IPS DF 4.7 (cell line): ENCODE data around the gene TUBB3.
"Not testable (repeated sequence)": the region's sequence is repeated elsewhere in the genome, so short reads cannot be mapped to it uniquely, and the experiment has no call there.

Experiments used
- DNase-seq: peaks from one replicate; pipeline ENCODE4 v3.0.0-alpha.2; 2013; ENCODE audit warnings: low spot score; ENCODE audit errors: extremely low read depth

Gene TUBB3

DNA sequence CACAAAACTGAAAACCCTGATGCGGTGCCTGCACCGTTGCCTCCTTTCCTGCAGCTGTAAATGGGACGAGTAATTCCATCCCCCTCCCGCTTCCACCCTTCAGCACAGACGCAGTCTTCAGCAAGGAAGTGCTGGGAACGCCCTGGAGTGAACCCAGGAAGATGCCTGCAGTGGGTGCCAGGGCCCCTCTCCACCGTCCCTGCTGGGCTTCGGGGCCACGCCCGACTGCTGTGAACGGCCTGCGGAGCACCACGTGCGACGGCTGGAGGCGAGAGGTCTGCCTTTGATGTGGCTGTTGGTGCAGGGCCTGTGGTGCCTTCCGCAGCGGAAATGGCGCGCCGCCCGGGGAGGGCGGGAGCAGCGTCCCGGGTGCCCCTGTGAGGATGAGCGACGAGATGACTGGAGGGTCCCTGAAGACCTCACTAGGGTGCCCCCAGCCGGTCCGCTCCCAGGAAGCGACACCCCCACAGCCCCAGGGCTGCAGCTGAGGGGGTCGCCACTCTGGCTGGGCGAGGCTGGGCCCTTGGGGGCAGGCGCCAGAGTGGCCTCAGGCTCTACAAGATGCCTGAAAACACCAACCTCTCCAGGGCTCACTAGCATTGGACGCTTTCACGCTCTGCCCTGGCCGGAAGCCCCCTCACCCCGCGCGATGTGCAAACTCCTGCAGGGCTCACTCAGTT is 5.2 kb upstream of the TUBB3 start:
- DNase-seq = no peak

DNA sequence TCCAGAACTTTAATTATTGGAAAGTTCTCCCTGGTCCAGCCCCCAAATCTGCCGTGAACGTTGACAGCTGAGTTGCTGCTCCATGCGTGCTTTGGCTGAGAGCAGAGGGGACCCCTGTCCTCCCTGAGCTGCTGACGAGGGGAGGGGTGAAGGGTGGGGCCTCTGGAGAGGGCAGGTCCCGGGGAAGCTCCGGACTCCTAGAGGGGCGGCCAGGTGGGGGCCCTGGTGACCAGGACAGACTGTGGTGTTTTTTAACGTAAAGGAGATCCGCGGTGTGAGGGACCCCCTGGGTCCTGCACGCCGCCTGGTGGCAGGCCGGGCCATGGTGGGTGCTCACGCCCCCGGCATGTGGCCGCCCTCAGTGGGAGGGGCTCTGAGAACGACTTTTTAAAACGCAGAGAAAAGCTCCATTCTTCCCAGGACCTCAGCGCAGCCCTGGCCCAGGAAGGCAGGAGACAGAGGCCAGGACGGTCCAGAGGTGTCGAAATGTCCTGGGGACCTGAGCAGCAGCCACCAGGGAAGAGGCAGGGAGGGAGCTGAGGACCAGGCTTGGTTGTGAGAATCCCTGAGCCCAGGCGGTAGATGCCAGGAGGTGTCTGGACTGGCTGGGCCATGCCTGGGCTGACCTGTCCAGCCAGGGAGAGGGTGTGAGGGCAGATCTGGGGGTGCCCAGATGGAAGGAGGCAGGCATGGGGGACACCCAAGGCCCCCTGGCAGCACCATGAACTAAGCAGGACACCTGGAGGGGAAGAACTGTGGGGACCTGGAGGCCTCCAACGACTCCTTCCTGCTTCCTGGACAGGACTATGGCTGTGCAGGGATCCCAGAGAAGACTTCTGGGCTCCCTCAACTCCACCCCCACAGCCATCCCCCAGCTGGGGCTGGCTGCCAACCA is 4.4 kb upstream of the TUBB3 start, which contains the start of gene MC1R:
MC1R (plus strand) TSS at position 410 of the 895 bp plus-strand sequence; CDS start at position 807, 397 bp downstream.
- no peak for DNase-seq

GRCh38 chr16:89919535-89920406 is 3.4 kb upstream of the TUBB3 start:
- no peak for DNase-seq

- no peak for DNase-seq
These were observed 2.4 kb upstream of the TUBB3 start for GRCh38 chr16:89920723-89921122.

DNA sequence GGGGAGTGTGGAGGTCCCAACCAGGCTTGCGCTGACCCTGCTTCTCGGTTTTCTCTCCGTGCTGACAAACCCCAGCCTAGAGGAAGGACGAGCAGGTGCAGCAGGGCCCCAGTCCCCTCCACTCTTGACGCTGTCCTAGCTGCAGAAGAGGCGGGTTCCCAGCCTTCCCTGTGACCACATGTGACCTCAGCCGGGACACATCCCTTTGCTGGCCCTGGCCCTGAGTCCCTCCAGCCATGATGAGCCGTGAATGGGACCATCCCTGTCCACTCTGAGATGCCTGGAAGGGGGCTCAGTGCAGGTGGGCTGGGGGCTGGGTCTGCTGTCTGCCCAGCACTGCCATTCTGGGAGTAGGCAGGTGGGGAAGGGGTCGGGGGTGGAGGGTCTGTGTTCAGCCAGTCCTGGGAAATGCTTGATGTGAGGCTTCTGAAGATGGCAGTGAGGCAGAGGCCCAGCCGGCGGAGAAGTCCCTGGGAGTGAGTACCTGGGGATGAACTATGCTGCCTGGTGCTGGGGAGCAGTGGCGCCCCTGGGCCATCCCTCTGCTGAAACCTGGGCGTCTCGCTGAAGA is 1.9 kb upstream of the TUBB3 start:
- no peak for DNase-seq

DNA sequence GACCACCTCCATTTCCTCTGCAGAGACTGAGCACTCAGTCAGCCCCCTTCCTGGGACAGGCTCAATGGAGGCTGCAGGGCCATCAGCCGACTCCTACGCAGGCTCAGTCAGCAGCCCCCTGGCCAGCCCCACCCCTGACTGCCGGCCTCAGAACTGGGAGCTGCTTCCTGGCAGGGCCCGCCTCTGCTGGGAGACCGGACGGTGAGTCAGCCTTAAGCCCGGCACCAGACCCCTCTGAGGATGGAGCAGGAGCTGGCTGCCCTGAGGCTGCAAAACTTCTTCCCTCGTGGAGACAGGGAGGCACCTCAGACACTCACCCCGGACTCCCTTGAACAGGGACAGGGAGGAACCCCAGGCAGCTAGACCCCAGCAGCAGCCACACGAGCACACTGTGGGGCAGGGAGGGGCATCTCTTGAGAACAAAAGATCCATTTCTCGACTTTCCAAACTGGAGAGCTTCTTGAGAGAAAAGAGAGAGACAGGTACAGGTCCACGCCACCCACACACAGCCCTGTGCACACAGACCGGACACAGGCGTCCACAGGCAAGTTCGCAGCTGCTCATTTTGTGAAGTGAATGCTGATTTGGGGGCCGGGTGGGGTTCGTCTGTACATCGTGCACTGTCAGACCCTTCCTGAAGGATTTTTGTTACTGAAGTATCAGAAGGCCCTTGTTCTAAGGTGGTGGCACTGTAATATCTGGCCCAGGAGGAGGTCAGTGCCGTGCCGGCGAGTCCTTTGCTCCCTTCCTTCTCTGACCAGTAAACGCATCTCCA is 1.3 kb upstream of the TUBB3 start:
- DNase-seq = no peak

DNA sequence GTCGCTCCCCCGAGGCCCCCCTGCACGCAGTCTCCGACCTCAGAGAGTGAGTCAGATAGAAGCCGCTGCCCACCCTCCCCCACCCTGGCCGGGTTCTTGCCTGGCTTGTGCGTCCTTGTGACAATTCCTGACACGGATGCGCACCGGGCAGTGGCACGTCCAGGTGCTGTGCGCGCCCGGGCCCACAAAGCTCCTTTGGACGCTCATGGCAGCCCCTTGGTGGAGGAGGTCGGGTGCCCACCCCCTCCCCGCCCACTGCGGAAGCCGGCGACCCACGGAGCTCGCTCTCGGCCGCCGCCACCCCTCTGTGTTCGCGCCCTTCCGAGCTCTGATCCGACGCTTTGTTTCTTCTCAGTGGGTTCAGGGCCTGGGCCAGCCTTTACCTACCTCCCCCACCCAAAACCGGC is 662 bp upstream of the TUBB3 start:
- DNase-seq = no peak

GRCh38 chr16:89923640-89924296 is 626 bp downstream of the TUBB3 start:
- DNase-seq = no peak

DNA sequence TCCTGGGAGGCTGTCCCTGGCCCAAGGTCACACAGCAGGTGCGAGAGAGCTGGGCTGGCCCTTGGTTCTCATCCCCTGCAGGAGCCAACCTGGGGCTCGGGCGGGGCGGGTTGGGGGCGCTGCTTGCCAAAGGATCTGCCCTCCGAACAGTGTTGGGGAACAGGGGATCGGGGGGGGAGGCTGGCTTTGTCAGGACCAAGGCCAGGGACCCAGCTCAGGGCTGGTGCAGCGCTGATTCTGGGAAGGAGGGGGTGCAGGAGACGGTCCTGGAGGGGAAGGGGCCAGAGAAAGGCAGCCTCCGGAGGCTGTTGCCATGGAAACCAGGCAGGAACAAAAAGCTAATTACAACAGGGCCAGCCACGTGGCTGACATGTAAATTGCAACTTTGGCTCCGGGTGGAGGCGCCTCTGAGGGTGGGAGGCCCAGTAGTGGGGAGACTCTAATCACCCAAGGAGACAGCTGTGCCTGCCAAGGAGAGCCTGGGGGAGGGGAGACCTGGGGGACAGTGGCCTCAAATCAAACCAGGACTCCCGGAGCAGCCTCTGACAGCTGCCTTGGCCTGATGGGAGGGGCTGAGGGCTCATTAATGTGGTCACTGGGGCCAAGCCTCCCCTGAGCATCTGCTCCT is 1.3 kb downstream of the TUBB3 start:
- no peak for DNase-seq

DNA sequence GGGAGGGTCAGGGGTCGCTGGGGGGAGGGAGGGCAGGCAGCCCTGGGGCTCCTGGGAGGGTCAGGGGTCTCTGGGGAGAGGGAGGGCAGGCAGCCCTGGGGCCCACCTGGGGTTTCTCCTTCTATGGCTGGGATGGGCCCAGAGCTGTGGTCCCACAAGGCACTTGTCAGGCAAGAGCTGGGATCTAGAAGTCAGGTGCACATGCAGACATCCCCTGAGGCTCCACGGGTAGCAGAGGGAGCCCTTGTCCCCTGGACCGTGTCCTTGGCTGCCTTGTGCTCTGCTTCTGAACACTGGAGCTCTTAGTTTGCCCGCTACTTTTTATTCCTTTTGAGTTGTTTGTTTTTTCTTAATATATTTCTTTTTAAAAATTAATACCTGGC is 1.8 kb downstream of the TUBB3 start:
- DNase-seq = no peak

DNA sequence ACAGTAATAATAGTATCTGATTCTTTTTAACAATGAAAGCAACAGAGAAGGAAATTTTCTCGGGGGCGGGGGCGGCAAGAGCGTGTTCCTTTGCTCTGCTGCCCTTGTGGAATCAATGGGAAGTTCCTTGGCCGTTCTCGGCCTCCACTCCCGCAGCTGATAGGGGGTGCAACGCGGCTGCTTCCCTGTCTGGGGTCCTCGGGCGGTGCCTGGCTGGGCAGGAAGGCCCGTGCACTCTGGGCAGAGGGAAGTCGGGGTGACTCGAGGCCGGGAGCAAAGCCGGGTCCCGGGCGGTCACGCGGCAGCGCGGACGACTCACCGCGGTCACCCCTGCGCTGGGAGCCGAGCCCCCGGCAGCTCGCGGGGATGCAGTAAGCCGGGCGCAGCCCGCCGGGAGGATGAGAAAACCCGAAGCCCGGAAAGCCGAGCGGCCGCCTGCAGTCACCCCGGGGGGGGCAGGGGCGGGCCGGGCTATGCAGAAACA is 2.5 kb downstream of the TUBB3 start:
- no peak for DNase-seq

DNA sequence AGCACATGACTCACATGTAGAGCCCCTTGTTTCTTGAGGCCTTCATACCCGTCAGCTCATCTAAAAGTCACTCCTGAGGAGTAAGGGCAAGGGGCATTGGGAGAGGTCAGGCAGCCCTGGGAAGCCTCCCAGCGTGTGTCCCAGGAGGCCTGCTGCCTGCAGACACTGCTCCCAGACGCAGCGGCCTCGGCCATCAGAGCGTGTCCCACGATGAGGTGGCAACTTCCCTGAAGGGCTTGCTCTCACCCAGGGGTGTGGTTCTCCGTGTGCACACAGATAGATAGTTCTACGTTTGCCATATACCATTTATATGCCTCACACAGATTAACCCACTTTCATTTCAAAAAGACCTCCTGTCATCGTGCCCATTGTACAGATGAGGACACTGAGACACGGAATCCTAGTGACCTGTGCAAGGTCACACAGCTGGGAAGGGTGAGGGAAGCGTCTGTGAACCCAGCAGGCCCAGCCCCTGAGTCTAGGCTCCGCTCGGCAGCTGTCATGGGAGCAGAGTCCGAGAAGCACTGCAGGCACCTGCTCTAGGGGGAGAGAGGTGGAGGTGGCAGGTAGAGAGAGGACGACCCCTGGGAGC is 8.3 kb downstream of the TUBB3 start:
- no peak for DNase-seq

DNA sequence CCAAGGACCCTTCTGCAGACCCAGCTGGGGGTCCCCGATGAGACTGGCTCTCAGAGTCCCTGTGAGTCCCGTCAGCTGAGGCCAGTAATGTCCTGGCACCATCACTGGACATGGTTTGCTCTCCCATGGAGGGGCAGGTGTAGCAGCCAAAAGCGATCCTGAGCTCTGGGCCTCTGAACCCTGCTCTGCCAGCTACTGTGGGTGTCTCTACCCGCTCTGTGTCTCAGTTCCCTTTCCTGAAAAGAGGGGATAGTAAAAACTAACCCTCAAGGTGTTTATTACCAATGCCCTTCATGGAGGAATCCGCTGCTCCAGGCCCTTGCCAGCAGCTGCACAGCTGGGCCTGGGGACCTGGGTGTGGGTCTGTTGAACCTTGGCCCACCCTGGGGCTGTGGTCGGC is 8.8 kb downstream of the TUBB3 start:
- DNase-seq = no peak

GRCh38 chr16:89934019-89934418 is 10.9 kb downstream of the TUBB3 start:
- DNase-seq = not testable (repeated sequence)

GRCh38 chr16:89934611-89935553 is 11.7 kb downstream of the TUBB3 start:
- DNase-seq = no peak

DNA sequence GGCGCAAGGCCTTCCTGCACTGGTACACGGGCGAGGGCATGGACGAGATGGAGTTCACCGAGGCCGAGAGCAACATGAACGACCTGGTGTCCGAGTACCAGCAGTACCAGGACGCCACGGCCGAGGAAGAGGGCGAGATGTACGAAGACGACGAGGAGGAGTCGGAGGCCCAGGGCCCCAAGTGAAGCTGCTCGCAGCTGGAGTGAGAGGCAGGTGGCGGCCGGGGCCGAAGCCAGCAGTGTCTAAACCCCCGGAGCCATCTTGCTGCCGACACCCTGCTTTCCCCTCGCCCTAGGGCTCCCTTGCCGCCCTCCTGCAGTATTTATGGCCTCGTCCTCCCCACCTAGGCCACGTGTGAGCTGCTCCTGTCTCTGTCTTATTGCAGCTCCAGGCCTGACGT is 12.5 kb downstream of the TUBB3 start:
- not testable (repeated sequence) for DNase-seq

DNA sequence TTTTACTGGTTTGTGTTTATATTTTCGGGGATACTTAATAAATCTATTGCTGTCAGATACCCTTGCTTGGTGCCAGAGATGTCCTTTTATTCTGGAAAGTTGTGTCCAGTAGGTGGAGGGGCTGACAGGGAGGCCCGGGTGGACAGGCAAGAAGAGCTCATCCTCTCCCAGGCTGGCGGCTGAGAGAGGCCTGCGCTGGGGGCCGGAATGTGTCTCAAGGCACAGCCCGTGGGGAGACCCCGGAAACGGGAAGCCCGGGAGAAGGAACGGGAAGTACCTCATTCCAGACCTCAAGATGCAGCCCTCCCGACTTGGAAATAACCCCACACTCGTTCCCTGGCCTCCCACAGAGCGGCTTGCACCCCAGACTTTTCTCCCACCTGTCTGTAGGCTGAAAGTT is 12.9 kb downstream of the TUBB3 start:
- DNase-seq = no peak

DNA sequence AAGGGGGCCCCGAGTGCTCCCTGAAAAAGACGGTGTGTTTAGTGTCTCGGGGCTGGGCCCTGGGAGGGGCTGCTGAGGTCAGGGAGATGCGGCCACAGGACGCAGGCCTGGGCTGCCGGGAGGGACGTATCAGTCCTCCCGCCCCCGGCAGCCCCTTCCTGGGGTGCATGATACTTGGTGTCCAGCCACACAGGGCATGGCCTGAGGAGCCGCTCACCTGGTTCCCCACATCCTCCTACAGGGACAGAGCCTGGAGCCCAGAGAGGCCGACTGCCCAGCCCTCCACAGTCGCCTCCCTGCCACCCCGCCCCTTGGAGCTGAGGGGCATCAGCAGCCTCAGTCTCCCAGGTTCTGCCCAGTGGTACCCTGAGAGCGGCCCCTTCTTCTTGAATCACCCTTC is 13.4 kb downstream of the TUBB3 start:
- DNase-seq = no peak
